K562 (cell line): ENCODE data around the gene MKNK1. TPM values are rescaled to one million over a fixed set of nuclear protein-coding genes. Genes with fewer than 3 reads are reported as not detected.
A peak's percentile ranks its signal among the peaks of the same experiment; 100 is the strongest.

Source experiments
- CREB5 ChIP-seq: fragments of 250-450 bp; sonication (Bioruptor Pico); IDR thresholded peaks from 2 replicates; pipeline ENCODE4 v1.5.0; 2020; ENCODE audit warnings: mild to moderate bottlenecking
- DNMT1 ChIP-seq: fragments of 450-650 bp; IDR thresholded peaks from 2 replicates; pipeline ENCODE4 v1.6.1; 2016; ENCODE audit warnings: antibody characterized with exemption, mild to moderate bottlenecking
- KAT8 ChIP-seq: fragments of 450-650 bp; IDR thresholded peaks from 2 replicates; pipeline ENCODE4 v1.6.1; 2016; ENCODE audit warnings: low read depth, mild to moderate bottlenecking
- NCOA1 ChIP-seq: fragments of 450-650 bp; IDR thresholded peaks from 2 replicates; pipeline ENCODE4 v1.6.1; 2016; ENCODE audit warnings: low read depth
- PML ChIP-seq: IDR thresholded peaks from 2 replicates; pipeline ENCODE4 v1.6.1; 2012; ENCODE audit warnings: low read length, inconsistent platforms
- RBM17 ChIP-seq: fragments of 200-400 bp; formaldehyde crosslinking; IDR thresholded peaks from 2 replicates; pipeline ENCODE4 v1.6.1; 2017; ENCODE audit warnings: low read depth, mild to moderate bottlenecking, low read length, borderline replicate concordance
- RBM39 ChIP-seq: fragments of 200-400 bp; formaldehyde crosslinking; optimal IDR thresholded peaks from 2 replicates; pipeline ENCODE3; 2018; ENCODE audit warnings: low read depth, low read length
- SNIP1 ChIP-seq: fragments of 450-650 bp; IDR thresholded peaks from 2 replicates; pipeline ENCODE4 v1.7.1; 2017; ENCODE audit warnings: low read depth, mild to moderate bottlenecking
- TAF15 ChIP-seq: fragments of 200-400 bp; formaldehyde crosslinking; IDR thresholded peaks from 2 replicates; pipeline ENCODE4 v1.6.1; 2017; ENCODE audit warnings: mild to moderate bottlenecking, low read depth, low read length, moderate library complexity
- ZFPM2 ChIP-seq: fragments of 250-450 bp; sonication (Bioruptor Pico); IDR thresholded peaks from 2 replicates; pipeline ENCODE4 v1.5.1; 2022; ENCODE audit warnings: mild to moderate bottlenecking
- polyA plus RNA-seq, 8 experiments: library from polyadenylated mRNA; depleted of rRNA in 4 of 8; stranded (reverse) in 5 of 8; unstranded in 3 of 8; fragments of >200 nt; fragmentation: Nextera tagmentation in 2 of 8; fragmentation: Illumina TruSeq in 1 of 8; extraction: Ambion mirVana in 2 of 8; extraction: Trizol in 1 of 8; gene quantifications; 2 replicates each; pipeline versions ENCODE4 v1.2.1 to v1.2.3, GENCODE V29; 2011 to 2014; ENCODE audit warnings: inconsistent platforms in 1 of 8, missing spikeins in 1 of 8
- total RNA-seq, 7 experiments: library from RNA; depleted of rRNA in 6 of 7; stranded (reverse); fragments of >200 nt in 6 of 7; fragmentation: Illumina TruSeq in 2 of 7; extraction: Trizol in 2 of 7; gene quantifications; 2 replicates each; pipeline versions ENCODE4 v1.2.1 to v1.2.3, GENCODE V29; 2011 to 2021; ENCODE audit warnings: low replicate concordance in 1 of 7
- TF ChIP-seq, protein P1 (sequence below): fragments of 450-650 bp; IDR thresholded peaks from 2 replicates; pipeline ENCODE4 v1.6.1; 2016; ENCODE audit warnings: low read depth
- TF ChIP-seq, protein P2 (sequence below): fragments of 250-450 bp; sonication (Bioruptor Pico); IDR thresholded peaks from 2 replicates; pipeline ENCODE4 v1.4.0; 2020; ENCODE audit warnings: mild to moderate bottlenecking, moderate library complexity, borderline replicate concordance
- TF ChIP-seq, protein P3 (sequence below): sonication (generic); formaldehyde crosslinking; IDR thresholded peaks from 2 replicates; pipeline ENCODE4 v1.8.1; 2023; ENCODE audit warnings: mild to moderate bottlenecking, missing genetic modification reagents

Gene MKNK1
- total and polyA plus RNA-seq, 9 of the 15 experiments (the other 6 are each of a cell fraction or from before 2014, with no cell fraction given) = 27.7 to 51.3 (median 43.7) TPM

GRCh38 chr1:46544561-46545240 is 59.4 kb downstream of the MKNK1 start (continued):
- TF ChIP-seq, protein P1, sequence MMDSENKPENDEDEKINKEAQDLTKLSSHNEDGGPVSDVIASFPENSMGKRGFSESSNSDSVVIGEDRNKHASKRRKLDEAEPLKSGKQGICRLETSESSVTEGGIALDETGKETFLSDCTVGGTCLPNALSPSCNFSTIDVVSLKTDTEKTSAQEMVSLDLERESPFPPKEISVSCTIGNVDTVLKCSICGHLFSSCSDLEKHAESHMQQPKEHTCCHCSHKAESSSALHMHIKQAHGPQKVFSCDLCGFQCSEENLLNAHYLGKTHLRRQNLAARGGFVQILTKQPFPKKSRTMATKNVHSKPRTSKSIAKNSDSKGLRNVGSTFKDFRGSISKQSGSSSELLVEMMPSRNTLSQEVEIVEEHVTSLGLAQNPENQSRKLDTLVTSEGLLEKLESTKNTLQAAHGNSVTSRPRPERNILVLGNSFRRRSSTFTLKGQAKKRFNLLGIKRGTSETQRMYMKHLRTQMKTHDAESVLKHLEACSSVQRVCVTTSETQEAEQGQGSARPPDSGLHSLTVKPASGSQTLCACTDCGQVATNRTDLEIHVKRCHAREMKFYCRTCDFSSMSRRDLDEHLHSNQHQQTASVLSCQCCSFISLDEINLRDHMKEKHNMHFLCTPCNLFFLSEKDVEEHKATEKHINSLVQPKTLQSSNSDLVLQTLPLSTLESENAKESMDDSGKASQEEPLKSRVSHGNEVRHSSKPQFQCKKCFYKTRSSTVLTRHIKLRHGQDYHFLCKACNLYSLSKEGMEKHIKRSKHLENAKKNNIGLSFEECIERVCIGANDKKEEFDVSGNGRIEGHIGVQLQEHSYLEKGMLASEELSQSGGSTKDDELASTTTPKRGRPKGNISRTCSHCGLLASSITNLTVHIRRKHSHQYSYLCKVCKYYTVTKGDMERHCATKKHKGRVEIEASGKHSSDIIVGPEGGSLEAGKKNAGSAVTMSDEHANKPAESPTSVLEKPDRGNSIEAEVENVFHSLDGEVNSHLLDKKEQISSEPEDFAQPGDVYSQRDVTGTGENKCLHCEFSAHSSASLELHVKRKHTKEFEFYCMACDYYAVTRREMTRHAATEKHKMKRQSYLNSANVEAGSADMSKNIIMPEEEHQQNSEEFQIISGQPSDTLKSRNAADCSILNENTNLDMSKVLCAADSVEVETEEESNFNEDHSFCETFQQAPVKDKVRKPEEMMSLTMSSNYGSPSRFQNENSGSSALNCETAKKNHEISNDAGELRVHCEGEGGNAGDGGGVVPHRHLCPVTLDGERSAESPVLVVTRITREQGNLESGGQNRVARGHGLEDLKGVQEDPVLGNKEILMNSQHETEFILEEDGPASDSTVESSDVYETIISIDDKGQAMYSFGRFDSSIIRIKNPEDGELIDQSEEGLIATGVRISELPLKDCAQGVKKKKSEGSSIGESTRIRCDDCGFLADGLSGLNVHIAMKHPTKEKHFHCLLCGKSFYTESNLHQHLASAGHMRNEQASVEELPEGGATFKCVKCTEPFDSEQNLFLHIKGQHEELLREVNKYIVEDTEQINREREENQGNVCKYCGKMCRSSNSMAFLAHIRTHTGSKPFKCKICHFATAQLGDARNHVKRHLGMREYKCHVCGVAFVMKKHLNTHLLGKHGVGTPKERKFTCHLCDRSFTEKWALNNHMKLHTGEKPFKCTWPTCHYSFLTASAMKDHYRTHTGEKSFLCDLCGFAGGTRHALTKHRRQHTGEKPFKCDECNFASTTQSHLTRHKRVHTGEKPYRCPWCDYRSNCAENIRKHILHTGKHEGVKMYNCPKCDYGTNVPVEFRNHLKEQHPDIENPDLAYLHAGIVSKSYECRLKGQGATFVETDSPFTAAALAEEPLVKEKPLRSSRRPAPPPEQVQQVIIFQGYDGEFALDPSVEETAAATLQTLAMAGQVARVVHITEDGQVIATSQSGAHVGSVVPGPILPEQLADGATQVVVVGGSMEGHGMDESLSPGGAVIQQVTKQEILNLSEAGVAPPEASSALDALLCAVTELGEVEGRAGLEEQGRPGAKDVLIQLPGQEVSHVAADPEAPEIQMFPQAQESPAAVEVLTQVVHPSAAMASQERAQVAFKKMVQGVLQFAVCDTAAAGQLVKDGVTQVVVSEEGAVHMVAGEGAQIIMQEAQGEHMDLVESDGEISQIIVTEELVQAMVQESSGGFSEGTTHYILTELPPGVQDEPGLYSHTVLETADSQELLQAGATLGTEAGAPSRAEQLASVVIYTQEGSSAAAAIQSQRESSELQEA = no peak
- TF ChIP-seq, protein P2, sequence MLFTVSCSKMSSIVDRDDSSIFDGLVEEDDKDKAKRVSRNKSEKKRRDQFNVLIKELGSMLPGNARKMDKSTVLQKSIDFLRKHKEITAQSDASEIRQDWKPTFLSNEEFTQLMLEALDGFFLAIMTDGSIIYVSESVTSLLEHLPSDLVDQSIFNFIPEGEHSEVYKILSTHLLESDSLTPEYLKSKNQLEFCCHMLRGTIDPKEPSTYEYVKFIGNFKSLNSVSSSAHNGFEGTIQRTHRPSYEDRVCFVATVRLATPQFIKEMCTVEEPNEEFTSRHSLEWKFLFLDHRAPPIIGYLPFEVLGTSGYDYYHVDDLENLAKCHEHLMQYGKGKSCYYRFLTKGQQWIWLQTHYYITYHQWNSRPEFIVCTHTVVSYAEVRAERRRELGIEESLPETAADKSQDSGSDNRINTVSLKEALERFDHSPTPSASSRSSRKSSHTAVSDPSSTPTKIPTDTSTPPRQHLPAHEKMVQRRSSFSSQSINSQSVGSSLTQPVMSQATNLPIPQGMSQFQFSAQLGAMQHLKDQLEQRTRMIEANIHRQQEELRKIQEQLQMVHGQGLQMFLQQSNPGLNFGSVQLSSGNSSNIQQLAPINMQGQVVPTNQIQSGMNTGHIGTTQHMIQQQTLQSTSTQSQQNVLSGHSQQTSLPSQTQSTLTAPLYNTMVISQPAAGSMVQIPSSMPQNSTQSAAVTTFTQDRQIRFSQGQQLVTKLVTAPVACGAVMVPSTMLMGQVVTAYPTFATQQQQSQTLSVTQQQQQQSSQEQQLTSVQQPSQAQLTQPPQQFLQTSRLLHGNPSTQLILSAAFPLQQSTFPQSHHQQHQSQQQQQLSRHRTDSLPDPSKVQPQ (CRISPR knock-in tag) = 0 out of 2 replicates have a peak, but pooled peaks have one; percentile 70
- no peak for TF ChIP-seq RBM39
- TF ChIP-seq SNIP1 = no peak
- peak; percentile 83; the same call in 1 of the 2 replicates for TF ChIP-seq NCOA1
- no peak for TF ChIP-seq KAT8
- no peak for TF ChIP-seq CREB5 (CRISPR knock-in tag)
- TF ChIP-seq TAF15 = no peak
- TF ChIP-seq, protein P3, sequence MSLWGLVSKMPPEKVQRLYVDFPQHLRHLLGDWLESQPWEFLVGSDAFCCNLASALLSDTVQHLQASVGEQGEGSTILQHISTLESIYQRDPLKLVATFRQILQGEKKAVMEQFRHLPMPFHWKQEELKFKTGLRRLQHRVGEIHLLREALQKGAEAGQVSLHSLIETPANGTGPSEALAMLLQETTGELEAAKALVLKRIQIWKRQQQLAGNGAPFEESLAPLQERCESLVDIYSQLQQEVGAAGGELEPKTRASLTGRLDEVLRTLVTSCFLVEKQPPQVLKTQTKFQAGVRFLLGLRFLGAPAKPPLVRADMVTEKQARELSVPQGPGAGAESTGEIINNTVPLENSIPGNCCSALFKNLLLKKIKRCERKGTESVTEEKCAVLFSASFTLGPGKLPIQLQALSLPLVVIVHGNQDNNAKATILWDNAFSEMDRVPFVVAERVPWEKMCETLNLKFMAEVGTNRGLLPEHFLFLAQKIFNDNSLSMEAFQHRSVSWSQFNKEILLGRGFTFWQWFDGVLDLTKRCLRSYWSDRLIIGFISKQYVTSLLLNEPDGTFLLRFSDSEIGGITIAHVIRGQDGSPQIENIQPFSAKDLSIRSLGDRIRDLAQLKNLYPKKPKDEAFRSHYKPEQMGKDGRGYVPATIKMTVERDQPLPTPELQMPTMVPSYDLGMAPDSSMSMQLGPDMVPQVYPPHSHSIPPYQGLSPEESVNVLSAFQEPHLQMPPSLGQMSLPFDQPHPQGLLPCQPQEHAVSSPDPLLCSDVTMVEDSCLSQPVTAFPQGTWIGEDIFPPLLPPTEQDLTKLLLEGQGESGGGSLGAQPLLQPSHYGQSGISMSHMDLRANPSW = 0 out of 2 replicates have a peak, but pooled peaks have one; percentile 16
- peak; percentile 88 for TF ChIP-seq PML
- TF ChIP-seq DNMT1 = no peak
- TF ChIP-seq RBM17 = no peak
- TF ChIP-seq ZFPM2 (CRISPR knock-in tag) = no peak
